GM12878 (cell line): ENCODE data around the gene RAE1.
A peak's percentile ranks its signal among the peaks of the same experiment; 100 is the strongest.

Source experiments
- E2F4 ChIP-seq: IDR thresholded peaks from 2 replicates; pipeline ENCODE4 v1.6.1; 2012; ENCODE audit warnings: low read depth, low read length, improper control_type of control experiment
- EP300 ChIP-seq, 2 experiments: fragments of 150-350 bp in 1 of 2; IDR thresholded peaks; 2 replicates each; pipeline ENCODE4 v1.6.1; 2011 to 2012; ENCODE audit warnings: low read depth in 2 of 2, low read length in 2 of 2, borderline replicate concordance in 1 of 2, improper control_type of control experiment in 1 of 2, inconsistent platforms in 1 of 2; ENCODE audit not compliant: control insufficient read depth in 1 of 2
- FOXM1 ChIP-seq: IDR thresholded peaks from 2 replicates; pipeline ENCODE4 v1.6.1; 2012; ENCODE audit warnings: low read depth, mild to moderate bottlenecking, inconsistent platforms, low read length, moderate library complexity
- LARP7 ChIP-seq: fragments of 450-650 bp; IDR thresholded peaks from 2 replicates; pipeline ENCODE4 v1.6.1; 2017; ENCODE audit warnings: mild to moderate bottlenecking
- MXI1 ChIP-seq: fragments of 150-350 bp; IDR thresholded peaks from 2 replicates; pipeline ENCODE4 v1.6.1; 2011; ENCODE audit warnings: low read depth, mild to moderate bottlenecking, inconsistent platforms, low read length, improper control_type of control experiment
- POLR2A ChIP-seq: IDR thresholded peaks from 2 replicates; pipeline ENCODE4 v1.6.1; 2011; ENCODE audit warnings: low read depth, mild to moderate bottlenecking, low read length
- RCOR1 ChIP-seq: conservative IDR thresholded peaks from 2 replicates; pipeline ENCODE4 v1.6.1; 2012; ENCODE audit warnings: low read depth, low read length, improper control_type of control experiment
- TAF1 ChIP-seq: IDR thresholded peaks from 2 replicates; pipeline ENCODE4 v1.6.1; 2011; ENCODE audit warnings: mild to moderate bottlenecking, low read depth, low read length, borderline replicate concordance
- ZBTB40 ChIP-seq: fragments of 450-650 bp; IDR thresholded peaks from 2 replicates; pipeline ENCODE4 v1.6.1; 2016; ENCODE audit warnings: mild to moderate bottlenecking, moderate library complexity, borderline replicate concordance
- ZNF274 ChIP-seq: IDR thresholded peaks from one replicate; pipeline ENCODE4 v1.8.0; 2011; ENCODE audit not compliant: insufficient read length, insufficient read depth
- TF ChIP-seq, protein P1 (sequence below): fragments of 450-650 bp; conservative IDR thresholded peaks from 2 replicates; pipeline ENCODE4 v1.6.1; 2017; ENCODE audit warnings: mild to moderate bottlenecking, moderate library complexity
- TF ChIP-seq, protein P2 (sequence below), 3 experiments: IDR thresholded peaks in 2 of 3; conservative IDR thresholded peaks in 1 of 3; 2 replicates each; pipeline ENCODE4 v1.5.1; 2011; ENCODE audit warnings: low read depth in 3 of 3, low read length in 3 of 3, mild to moderate bottlenecking in 3 of 3, control low read depth in 2 of 3, moderate library complexity in 2 of 3, inconsistent platforms in 1 of 3, mixed read lengths in 1 of 3; ENCODE audit not compliant: control insufficient read depth in 2 of 3, insufficient read depth in 1 of 3; ENCODE audit errors: extremely low read depth in 1 of 3
- TF ChIP-seq, protein P3 (sequence below): fragments of 450-650 bp; formaldehyde crosslinking; IDR thresholded peaks from 2 replicates; pipeline ENCODE4 v1.4.0; 2020; ENCODE audit warnings: mild to moderate bottlenecking, moderate library complexity

GRCh38 chr20:57395111-57395966, 44.3 kb downstream of the RAE1 start:
- TF ChIP-seq, protein P1, sequence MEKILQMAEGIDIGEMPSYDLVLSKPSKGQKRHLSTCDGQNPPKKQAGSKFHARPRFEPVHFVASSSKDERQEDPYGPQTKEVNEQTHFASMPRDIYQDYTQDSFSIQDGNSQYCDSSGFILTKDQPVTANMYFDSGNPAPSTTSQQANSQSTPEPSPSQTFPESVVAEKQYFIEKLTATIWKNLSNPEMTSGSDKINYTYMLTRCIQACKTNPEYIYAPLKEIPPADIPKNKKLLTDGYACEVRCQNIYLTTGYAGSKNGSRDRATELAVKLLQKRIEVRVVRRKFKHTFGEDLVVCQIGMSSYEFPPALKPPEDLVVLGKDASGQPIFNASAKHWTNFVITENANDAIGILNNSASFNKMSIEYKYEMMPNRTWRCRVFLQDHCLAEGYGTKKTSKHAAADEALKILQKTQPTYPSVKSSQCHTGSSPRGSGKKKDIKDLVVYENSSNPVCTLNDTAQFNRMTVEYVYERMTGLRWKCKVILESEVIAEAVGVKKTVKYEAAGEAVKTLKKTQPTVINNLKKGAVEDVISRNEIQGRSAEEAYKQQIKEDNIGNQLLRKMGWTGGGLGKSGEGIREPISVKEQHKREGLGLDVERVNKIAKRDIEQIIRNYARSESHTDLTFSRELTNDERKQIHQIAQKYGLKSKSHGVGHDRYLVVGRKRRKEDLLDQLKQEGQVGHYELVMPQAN = no peak
- TF ChIP-seq, protein P2, sequence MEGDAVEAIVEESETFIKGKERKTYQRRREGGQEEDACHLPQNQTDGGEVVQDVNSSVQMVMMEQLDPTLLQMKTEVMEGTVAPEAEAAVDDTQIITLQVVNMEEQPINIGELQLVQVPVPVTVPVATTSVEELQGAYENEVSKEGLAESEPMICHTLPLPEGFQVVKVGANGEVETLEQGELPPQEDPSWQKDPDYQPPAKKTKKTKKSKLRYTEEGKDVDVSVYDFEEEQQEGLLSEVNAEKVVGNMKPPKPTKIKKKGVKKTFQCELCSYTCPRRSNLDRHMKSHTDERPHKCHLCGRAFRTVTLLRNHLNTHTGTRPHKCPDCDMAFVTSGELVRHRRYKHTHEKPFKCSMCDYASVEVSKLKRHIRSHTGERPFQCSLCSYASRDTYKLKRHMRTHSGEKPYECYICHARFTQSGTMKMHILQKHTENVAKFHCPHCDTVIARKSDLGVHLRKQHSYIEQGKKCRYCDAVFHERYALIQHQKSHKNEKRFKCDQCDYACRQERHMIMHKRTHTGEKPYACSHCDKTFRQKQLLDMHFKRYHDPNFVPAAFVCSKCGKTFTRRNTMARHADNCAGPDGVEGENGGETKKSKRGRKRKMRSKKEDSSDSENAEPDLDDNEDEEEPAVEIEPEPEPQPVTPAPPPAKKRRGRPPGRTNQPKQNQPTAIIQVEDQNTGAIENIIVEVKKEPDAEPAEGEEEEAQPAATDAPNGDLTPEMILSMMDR (IDR thresholded peaks at IDR 0.05 in 2 of 3, conservative IDR thresholded peaks at IDR 0.05 in 1 of 3; ENCODE audit: control insufficient read depth in 2 of 3, extremely low read depth in 1 of 3, insufficient read depth in 1 of 3, low read depth in 3 of 3, low read length in 3 of 3) = no peak
- no peak; the same call in 1 of the 2 replicates for TF ChIP-seq ZBTB40
- TF ChIP-seq RCOR1 = no peak
- peak; percentile 48 for TF ChIP-seq POLR2A
- no peak for TF ChIP-seq E2F4
- TF ChIP-seq FOXM1 = no peak
- no peak for TF ChIP-seq LARP7
- no peak for TF ChIP-seq TAF1
- TF ChIP-seq ZNF274 = no peak
- no peak for TF ChIP-seq MXI1
- TF ChIP-seq, protein P3, sequence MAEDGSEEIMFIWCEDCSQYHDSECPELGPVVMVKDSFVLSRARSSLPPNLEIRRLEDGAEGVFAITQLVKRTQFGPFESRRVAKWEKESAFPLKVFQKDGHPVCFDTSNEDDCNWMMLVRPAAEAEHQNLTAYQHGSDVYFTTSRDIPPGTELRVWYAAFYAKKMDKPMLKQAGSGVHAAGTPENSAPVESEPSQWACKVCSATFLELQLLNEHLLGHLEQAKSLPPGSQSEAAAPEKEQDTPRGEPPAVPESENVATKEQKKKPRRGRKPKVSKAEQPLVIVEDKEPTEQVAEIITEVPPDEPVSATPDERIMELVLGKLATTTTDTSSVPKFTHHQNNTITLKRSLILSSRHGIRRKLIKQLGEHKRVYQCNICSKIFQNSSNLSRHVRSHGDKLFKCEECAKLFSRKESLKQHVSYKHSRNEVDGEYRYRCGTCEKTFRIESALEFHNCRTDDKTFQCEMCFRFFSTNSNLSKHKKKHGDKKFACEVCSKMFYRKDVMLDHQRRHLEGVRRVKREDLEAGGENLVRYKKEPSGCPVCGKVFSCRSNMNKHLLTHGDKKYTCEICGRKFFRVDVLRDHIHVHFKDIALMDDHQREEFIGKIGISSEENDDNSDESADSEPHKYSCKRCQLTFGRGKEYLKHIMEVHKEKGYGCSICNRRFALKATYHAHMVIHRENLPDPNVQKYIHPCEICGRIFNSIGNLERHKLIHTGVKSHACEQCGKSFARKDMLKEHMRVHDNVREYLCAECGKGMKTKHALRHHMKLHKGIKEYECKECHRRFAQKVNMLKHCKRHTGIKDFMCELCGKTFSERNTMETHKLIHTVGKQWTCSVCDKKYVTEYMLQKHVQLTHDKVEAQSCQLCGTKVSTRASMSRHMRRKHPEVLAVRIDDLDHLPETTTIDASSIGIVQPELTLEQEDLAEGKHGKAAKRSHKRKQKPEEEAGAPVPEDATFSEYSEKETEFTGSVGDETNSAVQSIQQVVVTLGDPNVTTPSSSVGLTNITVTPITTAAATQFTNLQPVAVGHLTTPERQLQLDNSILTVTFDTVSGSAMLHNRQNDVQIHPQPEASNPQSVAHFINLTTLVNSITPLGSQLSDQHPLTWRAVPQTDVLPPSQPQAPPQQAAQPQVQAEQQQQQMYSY (CRISPR knock-in tag) = no peak
- TF ChIP-seq EP300 (IDR thresholded peaks at IDR 0.05; ENCODE audit: borderline replicate concordance in 1 of 2, control insufficient read depth in 1 of 2, low read depth in 2 of 2, low read length in 2 of 2) = no peak
